Thoracic aorta (tissue), 2 donors: ENCODE measurements around the gene IQCM. TPM values are rescaled to one million over a fixed set of nuclear protein-coding genes. Genes with fewer than 3 reads are reported as not detected.

Source experiments
- ATAC-seq: fragments of 150-250 bp; one replicate; pipeline ENCODE4 v1.8.0; 2017; ENCODE audit warnings: low read depth; ENCODE audit not compliant: insufficient number of reproducible peaks, low FRiP score
- DNase-seq: peaks from one replicate; pipeline ENCODE4 v3.0.0-alpha.2; 2020; ENCODE audit warnings: low spot score
- H3K27ac ChIP-seq, 2 donors: fragments of 200-600 bp; sonication (generic); 1 replicate in 1 of 2; 2 replicates in 1 of 2; pipeline ENCODE4 v1.5.1; 2016; ENCODE audit warnings: mild to moderate bottlenecking in 2 of 2, moderate library complexity in 2 of 2
- H3K27me3 ChIP-seq: fragments of 200-600 bp; sonication (generic); replicated peaks from 2 replicates; pipeline ENCODE4 v1.6.0; 2016; ENCODE audit warnings: mild to moderate bottlenecking; ENCODE audit not compliant: insufficient read depth
- H3K36me3 ChIP-seq: fragments of 200-600 bp; sonication (generic); one replicate; pipeline ENCODE4 v1.5.1; 2016
- H3K4me1 ChIP-seq, 2 donors: fragments of 200-600 bp; sonication (generic); 1 replicate in 1 of 2; 2 replicates in 1 of 2; pipeline versions ENCODE4 v1.5.1 to v1.6.0; 2016; ENCODE audit warnings: low read depth in 2 of 2, mild to moderate bottlenecking in 1 of 2; ENCODE audit not compliant: control insufficient read depth in 1 of 2
- H3K4me3 ChIP-seq: fragments of 200-600 bp; sonication (generic); 2 replicates; pipeline ENCODE4 v1.5.1; 2016; ENCODE audit warnings: mild to moderate bottlenecking
- H3K9me3 ChIP-seq: fragments of 200-600 bp; sonication (generic); 2 replicates; pipeline ENCODE4 v1.5.1; 2016
- CTCF ChIP-seq: fragments of 200-600 bp; sonication (generic); IDR thresholded peaks from one replicate; pipeline ENCODE4 v1.5.1; 2019; ENCODE audit warnings: antibody characterized with exemption
- total RNA-seq, 2 donors: library from RNA; depleted of rRNA; stranded (reverse); fragments of >200 nt; gene quantifications; one replicate each; pipeline versions ENCODE4 v1.1.0 to v1.2.3, GENCODE V29; 2016

IQCM gene
- total RNA-seq, 2 donors from 2014 or later, result not detected

- DNase-seq (no peak), ATAC-seq (no peak)
- Histone ChIP-seq H3K36me3 (no peaks in the 10 kb centered on the region), H3K27me3 (no peaks in the 10 kb centered on the region), H3K4me3 (no peak overlapping the region), H3K9me3 (no peaks in the 10 kb centered on the region), H3K4me1 (no peaks in the 10 kb centered on the region), H3K27ac (no peak overlapping the region)
- TF ChIP-seq CTCF, result no peak
These were observed 96.3 kb downstream of the IQCM start for GRCh38 chr4:149719357-149719756.

- no peaks in the 10 kb centered on the region for H3K36me3 ChIP-seq
- no peaks in the 10 kb centered on the region for H3K9me3 ChIP-seq
- H3K4me1 ChIP-seq, result no peaks in the 10 kb centered on the region
- ATAC-seq (no peak), DNase-seq (no peak)
- TF ChIP-seq CTCF, result no peak
- H3K4me3 ChIP-seq, result no peak overlapping the region
- H3K27me3 ChIP-seq, result no peaks in the 10 kb centered on the region
- no peak overlapping the region for H3K27ac ChIP-seq
These were observed 97.1 kb downstream of the IQCM start for GRCh38 chr4:149718500-149718899.

GRCh38 chr4:149716728-149717127, 98.9 kb downstream of the IQCM start:
- ATAC-seq (no peak), DNase-seq (no peak)
- Histone ChIP-seq H3K27me3 (no peaks in the 10 kb centered on the region), H3K27ac (no peak overlapping the region), H3K4me1 (peaks cover 0 to 4% of the 10 kb centered on the region in 2 donors), H3K9me3 (no peaks in the 10 kb centered on the region), H3K36me3 (no peaks in the 10 kb centered on the region), H3K4me3 (no peak overlapping the region)
- TF ChIP-seq CTCF, result no peak

- no peak for DNase-seq
- H3K27me3 ChIP-seq, result no peaks in the 10 kb centered on the region
- no peak overlapping the region for H3K27ac ChIP-seq
- H3K9me3 ChIP-seq, result no peaks in the 10 kb centered on the region
- H3K36me3 ChIP-seq, result no peaks in the 10 kb centered on the region
- no peak for ATAC-seq
- no peak for TF ChIP-seq CTCF
- H3K4me1 ChIP-seq, result peaks cover 0 to 7% of the 10 kb centered on the region in 2 donors
- H3K4me3 ChIP-seq, result no peak overlapping the region
These were observed 99.6 kb downstream of the IQCM start for GRCh38 chr4:149715822-149716585.

- TF ChIP-seq CTCF, result no peak
- H3K27me3 ChIP-seq, result no peaks in the 10 kb centered on the region
- H3K4me1 ChIP-seq, result peaks cover 4 to 7% of the 10 kb centered on the region in 2 donors
- ATAC-seq (no peak), DNase-seq (no peak)
- H3K4me3 ChIP-seq, result no peak overlapping the region
- H3K9me3 ChIP-seq, result no peaks in the 10 kb centered on the region
- H3K27ac ChIP-seq, result no peak overlapping the region
- no peaks in the 10 kb centered on the region for H3K36me3 ChIP-seq
These were observed 102.6 kb downstream of the IQCM start for GRCh38 chr4:149713031-149713430.
